SK-N-SH treated with all-trans-retinoic acid at 6 μM for 48 hours (cell line): ENCODE results near the gene APOA5.
A peak's percentile ranks its signal among the peaks of the same experiment; 100 is the strongest.

Experiments
- ATAC-seq: fragments of 200-7000 bp; cut with Tn5 transposase; 3 replicates; pipeline ENCODE4 v1.9.1; 2020; ENCODE audit warnings: mild to moderate bottlenecking, moderate library complexity
- ARNTL ChIP-seq: fragments of 450-650 bp; formaldehyde crosslinking; IDR thresholded peaks from 2 replicates; pipeline ENCODE4 v1.5.0; 2020; ENCODE audit warnings: low read depth, mild to moderate bottlenecking, moderate library complexity, borderline replicate concordance
- BACH2 ChIP-seq: fragments of 250-450 bp; sonication (Bioruptor Pico); IDR thresholded peaks from 2 replicates; pipeline ENCODE4 v1.9.0; 2021; ENCODE audit warnings: mild to moderate bottlenecking, borderline replicate concordance
- CSDC2 ChIP-seq: fragments of 250-450 bp; sonication (Bioruptor Pico); IDR thresholded peaks from 2 replicates; pipeline ENCODE4 v1.5.0; 2020; ENCODE audit warnings: mild to moderate bottlenecking, moderate library complexity
- ESRRG ChIP-seq: fragments of 250-450 bp; sonication (Bioruptor Pico); IDR thresholded peaks from 2 replicates; pipeline ENCODE4 v1.6.1; 2021; ENCODE audit warnings: mild to moderate bottlenecking
- GLIS3 ChIP-seq: fragments of 250-450 bp; sonication (Bioruptor Pico); IDR thresholded peaks from 2 replicates; pipeline ENCODE4 v1.5.0; 2020; ENCODE audit warnings: mild to moderate bottlenecking, moderate library complexity
- ISL1 ChIP-seq: fragments of 250-450 bp; sonication (Bioruptor Pico); IDR thresholded peaks from 2 replicates; pipeline ENCODE4 v2.1.2; 2022; ENCODE audit warnings: mild to moderate bottlenecking, moderate library complexity
- OSR1 ChIP-seq: fragments of 250-450 bp; sonication (Bioruptor Pico); IDR thresholded peaks from 2 replicates; pipeline ENCODE4 v1.8.0; 2022; ENCODE audit warnings: moderate library complexity, mild to moderate bottlenecking, inconsistent platforms
- POU6F1 ChIP-seq: fragments of 250-450 bp; sonication (Bioruptor Pico); IDR thresholded peaks from 2 replicates; pipeline ENCODE4 v1.8.0; 2021; ENCODE audit warnings: low read depth, mild to moderate bottlenecking, moderate library complexity, borderline replicate concordance
- PPARA ChIP-seq: fragments of 250-450 bp; sonication (Bioruptor Pico); IDR thresholded peaks from 2 replicates; pipeline ENCODE4 v1.5.0; 2020; ENCODE audit warnings: mild to moderate bottlenecking, borderline replicate concordance
- RARB ChIP-seq: fragments of 250-450 bp; sonication (Bioruptor Pico); IDR thresholded peaks from 2 replicates; pipeline ENCODE4 v1.8.0; 2021; ENCODE audit warnings: mild to moderate bottlenecking, moderate library complexity
- SNAI2 ChIP-seq: fragments of 250-450 bp; sonication (Bioruptor Pico); IDR thresholded peaks from 2 replicates; pipeline ENCODE4 v1.5.0; 2020; ENCODE audit warnings: mild to moderate bottlenecking, moderate library complexity
- TCF4 ChIP-seq: fragments of 250-450 bp; sonication (Bioruptor Pico); IDR thresholded peaks from 2 replicates; pipeline ENCODE4 v1.8.0; 2021; ENCODE audit warnings: mild to moderate bottlenecking, moderate library complexity, borderline replicate concordance
- TOX ChIP-seq: fragments of 250-450 bp; sonication (Bioruptor Pico); IDR thresholded peaks from 2 replicates; pipeline ENCODE4 v1.8.0; 2021; ENCODE audit warnings: mild to moderate bottlenecking, moderate library complexity, borderline replicate concordance
- ZC3H10 ChIP-seq: fragments of 250-450 bp; sonication (Bioruptor Pico); IDR thresholded peaks from 2 replicates; pipeline ENCODE4 v1.5.1; 2021; ENCODE audit warnings: mild to moderate bottlenecking, moderate library complexity
- ZFP3 ChIP-seq: fragments of 250-450 bp; sonication (Bioruptor Pico); IDR thresholded peaks from 2 replicates; pipeline ENCODE4 v1.5.0; 2020; ENCODE audit warnings: mild to moderate bottlenecking, moderate library complexity
- ZFP30 ChIP-seq: fragments of 450-650 bp; formaldehyde crosslinking; IDR thresholded peaks from 2 replicates; pipeline ENCODE4 v1.5.0; 2022; ENCODE audit warnings: mild to moderate bottlenecking, moderate library complexity
- ZNF565 ChIP-seq: fragments of 450-650 bp; formaldehyde crosslinking; conservative IDR thresholded peaks from 2 replicates; pipeline ENCODE4 v1.5.0; 2020; ENCODE audit warnings: low read depth, mild to moderate bottlenecking, moderate library complexity
- ZNF70 ChIP-seq: fragments of 450-650 bp; formaldehyde crosslinking; IDR thresholded peaks from 2 replicates; pipeline ENCODE4 v1.5.0; 2020; ENCODE audit warnings: mild to moderate bottlenecking, moderate library complexity
- ZNF8 ChIP-seq: fragments of 450-650 bp; formaldehyde crosslinking; IDR thresholded peaks from 2 replicates; pipeline ENCODE4 v1.5.0; 2020; ENCODE audit warnings: mild to moderate bottlenecking, moderate library complexity
- TF ChIP-seq, protein P1 (sequence below): fragments of 250-450 bp; sonication (Bioruptor Pico); IDR thresholded peaks from 2 replicates; pipeline ENCODE4 v1.5.1; 2021; ENCODE audit warnings: mild to moderate bottlenecking, moderate library complexity
- TF ChIP-seq, protein P2 (sequence below): fragments of 250-450 bp; sonication (Bioruptor Pico); IDR thresholded peaks from 2 replicates; pipeline ENCODE4 v1.8.0; 2020; ENCODE audit warnings: mild to moderate bottlenecking, moderate library complexity, borderline replicate concordance
- TF ChIP-seq, protein P3 (sequence below): fragments of 250-450 bp; sonication (Bioruptor Pico); IDR thresholded peaks from 2 replicates; pipeline ENCODE4 v1.5.1; 2020; ENCODE audit warnings: low read depth, mild to moderate bottlenecking, moderate library complexity

The APOA5 gene

GRCh38 chr11:116796548-116796947 lies 4.9 kb upstream of the APOA5 start:
- TF ChIP-seq CSDC2, result no peak
- no peak for TF ChIP-seq ZFP3 (CRISPR knock-in tag)
- TF ChIP-seq, protein P1, sequence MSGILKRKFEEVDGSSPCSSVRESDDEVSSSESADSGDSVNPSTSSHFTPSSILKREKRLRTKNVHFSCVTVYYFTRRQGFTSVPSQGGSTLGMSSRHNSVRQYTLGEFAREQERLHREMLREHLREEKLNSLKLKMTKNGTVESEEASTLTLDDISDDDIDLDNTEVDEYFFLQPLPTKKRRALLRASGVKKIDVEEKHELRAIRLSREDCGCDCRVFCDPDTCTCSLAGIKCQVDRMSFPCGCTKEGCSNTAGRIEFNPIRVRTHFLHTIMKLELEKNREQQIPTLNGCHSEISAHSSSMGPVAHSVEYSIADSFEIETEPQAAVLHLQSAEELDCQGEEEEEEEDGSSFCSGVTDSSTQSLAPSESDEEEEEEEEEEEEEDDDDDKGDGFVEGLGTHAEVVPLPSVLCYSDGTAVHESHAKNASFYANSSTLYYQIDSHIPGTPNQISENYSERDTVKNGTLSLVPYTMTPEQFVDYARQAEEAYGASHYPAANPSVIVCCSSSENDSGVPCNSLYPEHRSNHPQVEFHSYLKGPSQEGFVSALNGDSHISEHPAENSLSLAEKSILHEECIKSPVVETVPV (CRISPR knock-in tag), result no peak
- TF ChIP-seq RARB (CRISPR knock-in tag), result no peak
- no peak for TF ChIP-seq TOX (CRISPR knock-in tag)
- TF ChIP-seq ARNTL (CRISPR knock-in tag), result no peak
- TF ChIP-seq BACH2, result no peak
- TF ChIP-seq POU6F1, result no peak
- TF ChIP-seq, protein P2, sequence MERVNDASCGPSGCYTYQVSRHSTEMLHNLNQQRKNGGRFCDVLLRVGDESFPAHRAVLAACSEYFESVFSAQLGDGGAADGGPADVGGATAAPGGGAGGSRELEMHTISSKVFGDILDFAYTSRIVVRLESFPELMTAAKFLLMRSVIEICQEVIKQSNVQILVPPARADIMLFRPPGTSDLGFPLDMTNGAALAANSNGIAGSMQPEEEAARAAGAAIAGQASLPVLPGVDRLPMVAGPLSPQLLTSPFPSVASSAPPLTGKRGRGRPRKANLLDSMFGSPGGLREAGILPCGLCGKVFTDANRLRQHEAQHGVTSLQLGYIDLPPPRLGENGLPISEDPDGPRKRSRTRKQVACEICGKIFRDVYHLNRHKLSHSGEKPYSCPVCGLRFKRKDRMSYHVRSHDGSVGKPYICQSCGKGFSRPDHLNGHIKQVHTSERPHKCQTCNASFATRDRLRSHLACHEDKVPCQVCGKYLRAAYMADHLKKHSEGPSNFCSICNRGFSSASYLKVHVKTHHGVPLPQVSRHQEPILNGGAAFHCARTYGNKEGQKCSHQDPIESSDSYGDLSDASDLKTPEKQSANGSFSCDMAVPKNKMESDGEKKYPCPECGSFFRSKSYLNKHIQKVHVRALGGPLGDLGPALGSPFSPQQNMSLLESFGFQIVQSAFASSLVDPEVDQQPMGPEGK, result no peak
- TF ChIP-seq ZC3H10 (CRISPR knock-in tag), result no peak
- TF ChIP-seq ZNF8 (CRISPR knock-in tag), result no peak
- no peak for TF ChIP-seq ESRRG
- TF ChIP-seq TCF4, result no peak
- no peak for TF ChIP-seq ZNF70 (CRISPR knock-in tag)
- TF ChIP-seq ZFP30 (CRISPR knock-in tag), result no peak
- no peak for TF ChIP-seq OSR1 (CRISPR knock-in tag)
- TF ChIP-seq, protein P3, sequence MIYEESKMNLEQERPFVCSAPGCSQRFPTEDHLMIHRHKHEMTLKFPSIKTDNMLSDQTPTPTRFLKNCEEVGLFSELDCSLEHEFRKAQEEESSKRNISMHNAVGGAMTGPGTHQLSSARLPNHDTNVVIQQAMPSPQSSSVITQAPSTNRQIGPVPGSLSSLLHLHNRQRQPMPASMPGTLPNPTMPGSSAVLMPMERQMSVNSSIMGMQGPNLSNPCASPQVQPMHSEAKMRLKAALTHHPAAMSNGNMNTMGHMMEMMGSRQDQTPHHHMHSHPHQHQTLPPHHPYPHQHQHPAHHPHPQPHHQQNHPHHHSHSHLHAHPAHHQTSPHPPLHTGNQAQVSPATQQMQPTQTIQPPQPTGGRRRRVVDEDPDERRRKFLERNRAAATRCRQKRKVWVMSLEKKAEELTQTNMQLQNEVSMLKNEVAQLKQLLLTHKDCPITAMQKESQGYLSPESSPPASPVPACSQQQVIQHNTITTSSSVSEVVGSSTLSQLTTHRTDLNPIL (CRISPR knock-in tag), result no peak
- TF ChIP-seq GLIS3, result no peak
- TF ChIP-seq ZNF565 (CRISPR knock-in tag), result no peak
- no peak for TF ChIP-seq SNAI2 (CRISPR knock-in tag)
- ATAC-seq, result no peak

GRCh38 chr11:116794851-116795250 lies 3.2 kb upstream of the APOA5 start:
- TF ChIP-seq ZC3H10 (CRISPR knock-in tag), result no peak
- no peak for TF ChIP-seq ZNF565 (CRISPR knock-in tag)
- TF ChIP-seq CSDC2, result no peak
- no peak for TF ChIP-seq ZFP3 (CRISPR knock-in tag)
- no peak for TF ChIP-seq GLIS3
- TF ChIP-seq, protein P2, result no peak
- TF ChIP-seq ESRRG, result no peak
- TF ChIP-seq ZNF8 (CRISPR knock-in tag), result no peak
- TF ChIP-seq ISL1 (CRISPR knock-in tag), result no peak
- no peak for TF ChIP-seq SNAI2 (CRISPR knock-in tag)
- TF ChIP-seq RARB (CRISPR knock-in tag), result no peak
- no peak for TF ChIP-seq ZNF70 (CRISPR knock-in tag)
- TF ChIP-seq TOX (CRISPR knock-in tag), result no peak
- TF ChIP-seq BACH2, result no peak
- no peak for ATAC-seq

- TF ChIP-seq PPARA (CRISPR knock-in tag) (no peak), RARB (CRISPR knock-in tag) (no peak), ESRRG (no peak), ZFP30 (CRISPR knock-in tag) (no peak), SNAI2 (CRISPR knock-in tag) (no peak), BACH2 (no peak), CSDC2 (no peak), TCF4 (no peak), ISL1 (CRISPR knock-in tag) (no peak), ZNF8 (CRISPR knock-in tag) (no peak), GLIS3 (no peak), ZFP3 (CRISPR knock-in tag) (no peak), TOX (CRISPR knock-in tag) (no peak), ARNTL (CRISPR knock-in tag) (no peak)
- TF ChIP-seq, protein P2, result no peak
- TF ChIP-seq, all 23 proteins: peak for 0
- ATAC-seq, result peak; percentile 54
Measured at GRCh38 chr11:116793772-116794097, 2.1 kb upstream of the APOA5 start.
